H9 (cell line): ENCODE results near the gene PROK1. TPM values are rescaled to one million over a fixed set of nuclear protein-coding genes. Genes with fewer than 3 reads are reported as not detected.

Experiments
- DNase-seq: peaks from one replicate; pipeline ENCODE4 v3.0.0-alpha.2; 2017
- H2AFZ ChIP-seq: one replicate; pipeline ENCODE4 v1.6.1; 2013; ENCODE audit warnings: mild to moderate bottlenecking, low read length, control low read depth, moderate library complexity
- H2AK5ac ChIP-seq: 2 replicates; pipeline ENCODE4 v1.6.1; 2013; ENCODE audit warnings: low read length, control low read depth, mixed read lengths; ENCODE audit not compliant: insufficient read length
- H2BK120ac ChIP-seq: one replicate; pipeline ENCODE4 v1.6.1; 2013; ENCODE audit warnings: low read depth, mild to moderate bottlenecking, low read length, control low read depth, inconsistent platforms; ENCODE audit not compliant: poor library complexity, severe bottlenecking
- H2BK12ac ChIP-seq: 2 replicates; pipeline ENCODE4 v1.6.1; 2013; ENCODE audit warnings: low read length, control low read depth, mixed read lengths, low read depth; ENCODE audit not compliant: insufficient read length
- H2BK15ac ChIP-seq: 2 replicates; pipeline ENCODE4 v1.6.1; 2013; ENCODE audit warnings: low read depth, low read length, control low read depth
- H2BK20ac ChIP-seq: one replicate; pipeline ENCODE4 v1.6.1; 2013; ENCODE audit warnings: low read depth, mild to moderate bottlenecking, low read length, control low read depth, inconsistent platforms; ENCODE audit not compliant: poor library complexity, severe bottlenecking
- H2BK5ac ChIP-seq: 2 replicates; pipeline ENCODE4 v1.6.1; 2013; ENCODE audit warnings: low read length, control low read depth, mixed read lengths; ENCODE audit not compliant: insufficient read length
- H3K14ac ChIP-seq: 2 replicates; pipeline ENCODE4 v1.6.1; 2013; ENCODE audit warnings: low read length, control low read depth; ENCODE audit not compliant: insufficient read depth
- H3K18ac ChIP-seq: 2 replicates; pipeline ENCODE4 v1.6.1; 2013; ENCODE audit warnings: low read depth, mild to moderate bottlenecking, mixed read lengths, low read length, control low read depth; ENCODE audit not compliant: insufficient read length
- H3K23ac ChIP-seq: 2 replicates; pipeline ENCODE4 v1.6.1; 2013; ENCODE audit warnings: low read length, control low read depth, mixed read lengths, low read depth; ENCODE audit not compliant: insufficient read length
- H3K23me2 ChIP-seq: 2 replicates; pipeline ENCODE4 v1.6.1; 2013; ENCODE audit warnings: low read depth, mild to moderate bottlenecking, mixed read lengths, low read length, control low read depth; ENCODE audit not compliant: insufficient read length, poor library complexity, severe bottlenecking
- H3K27ac ChIP-seq: 2 replicates; pipeline ENCODE4 v1.5.1; 2013; ENCODE audit warnings: low read length, control low read depth, mixed read lengths, low read depth; ENCODE audit not compliant: insufficient read length
- H3K27me3 ChIP-seq: 2 replicates; pipeline ENCODE4 v1.6.1; 2013; ENCODE audit warnings: low read length, control low read depth, inconsistent platforms; ENCODE audit not compliant: insufficient read depth
- H3K4ac ChIP-seq: 2 replicates; pipeline ENCODE4 v1.6.1; 2013; ENCODE audit warnings: low read depth, mild to moderate bottlenecking, control low read depth, inconsistent platforms, low read length, moderate library complexity
- H3K4me1 ChIP-seq: 2 replicates; pipeline ENCODE4 v1.6.1; 2013; ENCODE audit warnings: low read length, control low read depth, inconsistent platforms; ENCODE audit not compliant: insufficient read depth
- H3K4me2 ChIP-seq: 2 replicates; pipeline ENCODE4 v1.6.1; 2013; ENCODE audit warnings: low read length, control low read depth, mixed read lengths; ENCODE audit not compliant: insufficient read length, insufficient read depth
- H3K56ac ChIP-seq: 2 replicates; pipeline ENCODE4 v1.6.1; 2013; ENCODE audit warnings: low read depth, mild to moderate bottlenecking, mixed read lengths, low read length, control low read depth; ENCODE audit not compliant: insufficient read length
- H3K79me1 ChIP-seq: 2 replicates; pipeline ENCODE4 v1.6.1; 2013; ENCODE audit warnings: low read depth, mild to moderate bottlenecking, moderate library complexity, low read length, control low read depth, inconsistent platforms; ENCODE audit not compliant: insufficient read depth, poor library complexity, severe bottlenecking
- H3K79me2 ChIP-seq: 2 replicates; pipeline ENCODE4 v1.6.1; 2013; ENCODE audit warnings: low read length, control low read depth, inconsistent platforms; ENCODE audit not compliant: insufficient read depth
- H3K9ac ChIP-seq: 2 replicates; pipeline ENCODE4 v1.6.1; 2013; ENCODE audit warnings: low read length, control low read depth, mixed read lengths; ENCODE audit not compliant: insufficient read length; ENCODE audit errors: extremely low read depth
- H3K9me3 ChIP-seq: one replicate; pipeline ENCODE4 v1.6.1; 2013; ENCODE audit warnings: low read depth, low read length, inconsistent platforms; ENCODE audit not compliant: control insufficient read depth
- H3T11ph ChIP-seq: one replicate; pipeline ENCODE4 v1.6.1; 2013; ENCODE audit warnings: mild to moderate bottlenecking, low read length, control low read depth, inconsistent platforms
- H4K20me1 ChIP-seq: one replicate; pipeline ENCODE4 v1.6.1; 2013; ENCODE audit not compliant: control insufficient read depth, insufficient read length, insufficient read depth
- H4K5ac ChIP-seq: 2 replicates; pipeline ENCODE4 v1.6.1; 2013; ENCODE audit warnings: low read depth, mild to moderate bottlenecking, mixed read lengths, low read length, control low read depth; ENCODE audit not compliant: insufficient read length
- H4K8ac ChIP-seq: replicated peaks from 2 replicates; pipeline ENCODE4 v1.6.1; 2013; ENCODE audit warnings: low read length, control low read depth, mixed read lengths, low read depth; ENCODE audit not compliant: insufficient read length
- H4K91ac ChIP-seq: 2 replicates; pipeline ENCODE4 v1.6.1; 2013; ENCODE audit warnings: low read depth, mild to moderate bottlenecking, moderate library complexity, mixed read lengths, low read length, control low read depth; ENCODE audit not compliant: insufficient read length
- H3K27ac Mint-ChIP-seq, 3 experiments: 2 replicates in 2 of 3; 3 replicates in 1 of 3; pipeline ENCODE4 v1.8.0; 2020 to 2021; ENCODE audit warnings: mixed read lengths in 3 of 3, mild to moderate bottlenecking in 1 of 3, moderate library complexity in 1 of 3
- H3K27me3 Mint-ChIP-seq: 2 replicates; pipeline ENCODE4 v1.8.0; 2021; ENCODE audit warnings: low read depth, mild to moderate bottlenecking, moderate library complexity, mixed read lengths
- H3K36me3 Mint-ChIP-seq, 3 experiments: 2 replicates in 2 of 3; 3 replicates in 1 of 3; pipeline ENCODE4 v1.8.0; 2020 to 2021; ENCODE audit warnings: low read depth in 3 of 3, mixed read lengths in 3 of 3; ENCODE audit not compliant: insufficient read depth in 1 of 3
- H3K4me1 Mint-ChIP-seq, 2 experiments: 2 replicates each; pipeline ENCODE4 v1.8.0; 2020; ENCODE audit warnings: mixed read lengths in 2 of 2
- H3K4me3 Mint-ChIP-seq, 2 experiments: 2 replicates in 1 of 2; 3 replicates in 1 of 2; pipeline ENCODE4 v1.8.0; 2020 to 2021; ENCODE audit warnings: mild to moderate bottlenecking in 2 of 2, mixed read lengths in 2 of 2, moderate library complexity in 1 of 2
- H3K9me3 Mint-ChIP-seq, 2 experiments: 2 replicates in 1 of 2; 3 replicates in 1 of 2; pipeline ENCODE4 v1.8.0; 2020; ENCODE audit warnings: mild to moderate bottlenecking in 2 of 2, mixed read lengths in 2 of 2, moderate library complexity in 1 of 2
- CTCF ChIP-seq: fragments of 200-600 bp; sonication (generic); conservative IDR thresholded peaks from 3 replicates; pipeline ENCODE4 v1.8.0; 2021; ENCODE audit warnings: antibody characterized with exemption, mild to moderate bottlenecking
- WGBS: extraction: QIAGEN DNeasy Blood & Tissue Kit; methylation state at CpG from one replicate; pipeline ENCODE4 v1.1.7; 2013; ENCODE audit warnings: missing lambda C conversion rate, low lambda C conversion rate, mixed read lengths; ENCODE audit not compliant: insufficient read length; ENCODE audit errors: extremely low coverage; 5-methylcytosine and 5-hydroxymethylcytosine counted together
- total RNA-seq: library from RNA; stranded (reverse); gene quantifications from 2 replicates; pipeline ENCODE4 v1.2.1, GENCODE V29; 2021

Gene PROK1
- total RNA-seq, 1 experiment from 2014 or later = not detected

- H3K4ac ChIP-seq = no peak overlapping the region
- peaks cover 14% of the 10 kb centered on the region for H3K23me2 ChIP-seq
- no peaks in the 10 kb centered on the region; the same call in 1 of the 2 replicates for H3K79me2 ChIP-seq
- H2BK20ac ChIP-seq = no peak overlapping the region
- H3K18ac ChIP-seq = no peak overlapping the region
- no peak overlapping the region for H3K9ac ChIP-seq
- no peak overlapping the region for H3T11ph ChIP-seq
- no peak overlapping the region for H2BK5ac ChIP-seq
- no peaks in the 10 kb centered on the region for H3K4me1 ChIP-seq
- no peaks in the 10 kb centered on the region for H3K9me3 ChIP-seq
- Mint-ChIP-seq H3K36me3 (peaks cover 3 to 17% (median 11%) of the 10 kb centered on the region in 3 experiments; a peak in 6 of 7 replicates), H3K4me1 (peaks cover 11 to 18% of the 10 kb centered on the region in 2 experiments), H3K4me3 (peak overlapping the region; percentile 98 to 100; a peak in 4 of 5 replicates), H3K9me3 (no peaks in the 10 kb centered on the region; a peak in 2 of 5 replicates), H3K27me3 (peaks cover 6% of the 10 kb centered on the region; the same call in 1 of the 2 replicates), H3K27ac (no peak overlapping the region)
- H3K27ac ChIP-seq = no peak overlapping the region
- no peak for DNase-seq
- no peak overlapping the region for H4K91ac ChIP-seq
- peak overlapping the region; percentile 80 for H3K4me2 ChIP-seq
- no peaks in the 10 kb centered on the region for H4K20me1 ChIP-seq
- H4K5ac ChIP-seq = no peak overlapping the region
- H2AK5ac ChIP-seq = no peak overlapping the region
- H4K8ac ChIP-seq = no peak overlapping the region
- no peak overlapping the region for H3K56ac ChIP-seq
- no peak overlapping the region for H2BK120ac ChIP-seq
- no peak overlapping the region for H3K23ac ChIP-seq
- no peak overlapping the region for H3K14ac ChIP-seq
- no peak overlapping the region for H2BK15ac ChIP-seq
- H2AFZ ChIP-seq = no peak overlapping the region
- no peaks in the 10 kb centered on the region for H3K27me3 ChIP-seq
- no CpG with 5 or more reads among the region's 8 CpGs for WGBS
- no peak for TF ChIP-seq CTCF
- peaks cover 2% of the 10 kb centered on the region for H3K79me1 ChIP-seq
- H2BK12ac ChIP-seq = no peak overlapping the region
These were observed 42.5 kb upstream of the PROK1 start for GRCh38 chr1:110408488-110408887.
